Measurements from ENCODE around the gene ZNF160. TPM values are rescaled to one million over a fixed set of nuclear protein-coding genes. Genes with fewer than 3 reads are reported as not detected.

ZNF160 gene
- total and polyA plus RNA-seq, 9 of the 15 experiments (the other 6 are each of a cell fraction or from before 2014, with no cell fraction given), result 3.6 to 22.1 (median 11.8) TPM

DNA sequence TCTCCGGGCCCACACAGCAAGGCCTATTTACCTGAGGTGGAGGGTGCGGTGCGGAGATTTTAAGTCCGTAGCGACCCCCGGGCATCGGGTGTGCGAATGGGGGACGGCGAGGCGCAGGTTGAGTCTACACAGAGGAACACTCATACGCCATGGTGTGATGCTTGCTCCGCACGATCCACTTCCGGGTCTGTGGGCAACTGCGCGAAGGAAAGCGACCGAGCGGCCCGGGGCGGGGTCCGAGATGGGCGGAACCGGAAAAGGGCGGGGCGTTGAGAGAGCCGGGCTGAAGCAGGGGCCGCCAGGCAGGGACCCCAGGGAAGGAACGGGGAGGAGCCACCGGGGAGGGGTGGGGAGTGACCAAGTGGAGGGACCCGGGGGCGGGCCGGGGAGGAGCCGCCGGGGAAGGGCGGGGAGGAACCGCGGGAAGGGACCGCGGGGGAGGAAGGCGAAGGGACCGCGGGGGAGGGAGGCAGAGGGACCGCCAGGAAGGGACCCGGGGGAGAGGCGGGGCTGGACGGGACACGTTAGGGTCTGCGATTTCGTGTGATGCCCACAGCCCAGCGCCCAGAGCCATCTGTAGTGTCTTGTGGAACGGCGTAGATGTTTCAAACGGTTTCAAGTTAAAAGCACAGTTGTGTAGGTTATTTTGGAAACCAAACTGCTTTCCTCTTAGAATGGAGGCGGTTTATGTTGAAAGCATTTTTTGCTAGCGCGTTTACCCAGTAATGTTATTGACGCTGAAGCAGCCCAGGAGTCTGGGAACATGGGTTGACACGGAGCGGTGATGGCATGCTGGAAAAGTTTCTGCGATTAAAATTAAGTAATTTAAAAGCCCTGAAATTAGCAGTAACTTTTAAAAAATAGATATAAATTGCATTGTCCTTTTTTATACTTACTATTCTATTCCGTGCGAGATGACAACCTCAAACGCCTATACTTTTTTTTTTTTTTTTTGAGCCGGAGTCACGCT, at the start of gene ZNF160 (continued):
- no peak for TF ChIP-seq STAT6 (CRISPR knock-in tag; IDR thresholded peaks at IDR 0.05)
- no peak for TF ChIP-seq PPARD (CRISPR knock-in tag; IDR thresholded peaks at IDR 0.05)
- TF ChIP-seq CREB5 (CRISPR knock-in tag; IDR thresholded peaks at IDR 0.05), result no peak
- TF ChIP-seq ZNF431 (CRISPR knock-in tag; IDR thresholded peaks at IDR 0.05), result no peak
- TF ChIP-seq CBX1 (IDR thresholded peaks at IDR 0.05; ENCODE audit: low read depth), result 0 out of 2 replicates have a peak, but pooled peaks have one; percentile 13
- TF ChIP-seq ZEB2 (IDR thresholded peaks at IDR 0.05), result 0 out of 2 replicates have a peak, but pooled peaks have one; percentile 31
- peak in 1 of 2 experiments; percentile 51; a peak in 1 of 4 replicates for TF ChIP-seq ZNF639 (CRISPR knock-in tag; conservative IDR thresholded peaks at IDR 0.05 in 1 of 2, IDR thresholded peaks at IDR 0.05 in 1 of 2)
- TF ChIP-seq FOXM1 (IDR thresholded peaks at IDR 0.05; ENCODE audit: low read depth), result no peak
- no peak for TF ChIP-seq FOXM1 (CRISPR knock-in tag; IDR thresholded peaks at IDR 0.05; ENCODE audit: low read depth)
- TF ChIP-seq, protein P1, sequence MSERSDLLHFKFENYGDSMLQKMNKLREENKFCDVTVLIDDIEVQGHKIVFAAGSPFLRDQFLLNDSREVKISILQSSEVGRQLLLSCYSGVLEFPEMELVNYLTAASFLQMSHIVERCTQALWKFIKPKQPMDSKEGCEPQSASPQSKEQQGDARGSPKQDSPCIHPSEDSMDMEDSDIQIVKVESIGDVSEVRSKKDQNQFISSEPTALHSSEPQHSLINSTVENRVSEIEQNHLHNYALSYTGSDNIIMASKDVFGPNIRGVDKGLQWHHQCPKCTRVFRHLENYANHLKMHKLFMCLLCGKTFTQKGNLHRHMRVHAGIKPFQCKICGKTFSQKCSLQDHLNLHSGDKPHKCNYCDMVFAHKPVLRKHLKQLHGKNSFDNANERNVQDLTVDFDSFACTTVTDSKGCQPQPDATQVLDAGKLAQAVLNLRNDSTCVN (CRISPR knock-in tag; IDR thresholded peaks at IDR 0.05), result no peak
- no peak for TF ChIP-seq TBL1XR1 (IDR thresholded peaks at IDR 0.05; ENCODE audit: low read length in 2 of 2)
- TF ChIP-seq CREB1 (IDR thresholded peaks at IDR 0.05), result 0 out of 2 replicates have a peak, but pooled peaks have one; percentile 52
- TF ChIP-seq CREB1 (CRISPR knock-in tag; IDR thresholded peaks at IDR 0.05), result no peak
- no peak for TF ChIP-seq MED1 (CRISPR knock-in tag; IDR thresholded peaks at IDR 0.05; ENCODE audit: borderline replicate concordance)
- TF ChIP-seq RNF219 (CRISPR knock-in tag; IDR thresholded peaks at IDR 0.05), result no peak
- no peak for TF ChIP-seq JUN (IDR thresholded peaks at IDR 0.05; ENCODE audit: borderline replicate concordance, low read depth, low read length)
- no peak for TF ChIP-seq JUN (CRISPR knock-in tag; IDR thresholded peaks at IDR 0.05; ENCODE audit: borderline replicate concordance)
- TF ChIP-seq BDP1 (IDR thresholded peaks at IDR 0.05; ENCODE audit: insufficient read depth, insufficient read length), result no peak

Measured in K562 (cell line).